Nephron (organoid): Measurements from ENCODE around the gene MIA2.
"Not testable (repeated sequence)": the region's sequence is repeated elsewhere in the genome, so short reads cannot be mapped to it uniquely, and the experiment has no call there.

Source experiments
- H3K27ac Mint-ChIP-seq, 3 experiments: 2 replicates each; pipeline ENCODE4 v1.8.0; 2020; ENCODE audit warnings: mixed read lengths in 3 of 3, mild to moderate bottlenecking in 2 of 3, moderate library complexity in 1 of 3
- H3K27me3 Mint-ChIP-seq: 2 replicates; pipeline ENCODE4 v1.8.0; 2021; ENCODE audit warnings: low read depth, mild to moderate bottlenecking, moderate library complexity, mixed read lengths
- H3K36me3 Mint-ChIP-seq: 2 replicates; pipeline ENCODE4 v1.8.0; 2020; ENCODE audit warnings: low read depth, mixed read lengths
- H3K4me1 Mint-ChIP-seq: 2 replicates; pipeline ENCODE4 v1.8.0; 2020; ENCODE audit warnings: mixed read lengths
- H3K4me3 Mint-ChIP-seq, 3 experiments: 2 replicates each; pipeline ENCODE4 v1.8.0; 2020; ENCODE audit warnings: mild to moderate bottlenecking in 3 of 3, mixed read lengths in 3 of 3, moderate library complexity in 2 of 3
- H3K9me3 Mint-ChIP-seq: 2 replicates; pipeline ENCODE4 v1.8.0; 2020; ENCODE audit warnings: mixed read lengths
- CTCF ChIP-seq, 3 experiments: fragments of 200-600 bp; sonication (generic); IDR thresholded peaks; one replicate each; pipeline ENCODE4 v1.5.0; 2021; ENCODE audit warnings: antibody characterized with exemption in 3 of 3; ENCODE audit not compliant: unreplicated experiment in 3 of 3

MIA2 gene

GRCh38 chr14:39203659-39204606 lies 29.8 kb upstream of the MIA2 start:
- H3K9me3 Mint-ChIP-seq = no peaks in the 10 kb centered on the region
- TF ChIP-seq CTCF (IDR thresholded peaks at IDR 0.05; ENCODE audit: unreplicated experiment in 3 of 3) = no peak
- H3K27ac Mint-ChIP-seq = no peak overlapping the region
- H3K4me3 Mint-ChIP-seq = no peak overlapping the region
- no peaks in the 10 kb centered on the region for H3K27me3 Mint-ChIP-seq
- no peaks in the 10 kb centered on the region for H3K36me3 Mint-ChIP-seq
- H3K4me1 Mint-ChIP-seq = no peaks in the 10 kb centered on the region

- not testable (repeated sequence) for H3K4me3 Mint-ChIP-seq, H3K27me3 Mint-ChIP-seq, H3K9me3 Mint-ChIP-seq, H3K27ac Mint-ChIP-seq, H3K36me3 Mint-ChIP-seq, H3K4me1 Mint-ChIP-seq
These were observed 26.3 kb upstream of the MIA2 start for GRCh38 chr14:39207430-39207829.

- no peak for TF ChIP-seq CTCF (IDR thresholded peaks at IDR 0.05; ENCODE audit: unreplicated experiment in 3 of 3)
These were observed 22.5 kb upstream of the MIA2 start for GRCh38 chr14:39211109-39211741.

GRCh38 chr14:39212034-39212433 lies 21.7 kb upstream of the MIA2 start:
- no peaks in the 10 kb centered on the region for H3K9me3 Mint-ChIP-seq
- no peaks in the 10 kb centered on the region for H3K4me1 Mint-ChIP-seq
- H3K4me3 Mint-ChIP-seq = no peak overlapping the region
- no peaks in the 10 kb centered on the region for H3K36me3 Mint-ChIP-seq
- H3K27me3 Mint-ChIP-seq = peaks cover 3% of the 10 kb centered on the region
- TF ChIP-seq CTCF (IDR thresholded peaks at IDR 0.05; ENCODE audit: unreplicated experiment in 3 of 3) = no peak
- no peak overlapping the region for H3K27ac Mint-ChIP-seq

More at GRCh38 chr14:39211109-39211741, 22.5 kb upstream of the MIA2 start:
- Mint-ChIP-seq H3K4me1 (no peaks in the 10 kb centered on the region), H3K4me3 (no peak overlapping the region), H3K9me3 (no peaks in the 10 kb centered on the region), H3K27me3 (peaks cover 3% of the 10 kb centered on the region), H3K36me3 (no peaks in the 10 kb centered on the region), H3K27ac (no peak overlapping the region)

- Mint-ChIP-seq H3K27me3 (peaks cover 3% of the 10 kb centered on the region), H3K9me3 (no peaks in the 10 kb centered on the region), H3K27ac (no peak overlapping the region), H3K4me1 (no peaks in the 10 kb centered on the region), H3K4me3 (no peak overlapping the region), H3K36me3 (no peaks in the 10 kb centered on the region)
- TF ChIP-seq CTCF (IDR thresholded peaks at IDR 0.05; ENCODE audit: unreplicated experiment in 3 of 3) = no peak
These were observed 21.0 kb upstream of the MIA2 start for GRCh38 chr14:39212693-39213092.

- Mint-ChIP-seq H3K9me3 (no peaks in the 10 kb centered on the region), H3K36me3 (no peaks in the 10 kb centered on the region), H3K4me3 (no peak overlapping the region), H3K4me1 (no peaks in the 10 kb centered on the region), H3K27me3 (no peaks in the 10 kb centered on the region), H3K27ac (peak overlapping the region in 1 of 3 experiments; percentile 44)
- no peak for TF ChIP-seq CTCF (IDR thresholded peaks at IDR 0.05; ENCODE audit: unreplicated experiment in 3 of 3)
These were observed 16.4 kb upstream of the MIA2 start for GRCh38 chr14:39217214-39217879.
